GM10266 (cell line): ENCODE data around the gene GYS2.

Experiments
- DNase-seq: peaks from one replicate; pipeline ENCODE4 v3.0.0; 2012; ENCODE audit errors: extremely low spot score
- TF ChIP-seq, protein P1 (sequence below): IDR thresholded peaks from 2 replicates; pipeline ENCODE4 v1.5.1; 2012; ENCODE audit warnings: mild to moderate bottlenecking, low read depth; ENCODE audit not compliant: control insufficient read depth, insufficient read depth; ENCODE audit errors: missing control alignments

Gene GYS2

DNA sequence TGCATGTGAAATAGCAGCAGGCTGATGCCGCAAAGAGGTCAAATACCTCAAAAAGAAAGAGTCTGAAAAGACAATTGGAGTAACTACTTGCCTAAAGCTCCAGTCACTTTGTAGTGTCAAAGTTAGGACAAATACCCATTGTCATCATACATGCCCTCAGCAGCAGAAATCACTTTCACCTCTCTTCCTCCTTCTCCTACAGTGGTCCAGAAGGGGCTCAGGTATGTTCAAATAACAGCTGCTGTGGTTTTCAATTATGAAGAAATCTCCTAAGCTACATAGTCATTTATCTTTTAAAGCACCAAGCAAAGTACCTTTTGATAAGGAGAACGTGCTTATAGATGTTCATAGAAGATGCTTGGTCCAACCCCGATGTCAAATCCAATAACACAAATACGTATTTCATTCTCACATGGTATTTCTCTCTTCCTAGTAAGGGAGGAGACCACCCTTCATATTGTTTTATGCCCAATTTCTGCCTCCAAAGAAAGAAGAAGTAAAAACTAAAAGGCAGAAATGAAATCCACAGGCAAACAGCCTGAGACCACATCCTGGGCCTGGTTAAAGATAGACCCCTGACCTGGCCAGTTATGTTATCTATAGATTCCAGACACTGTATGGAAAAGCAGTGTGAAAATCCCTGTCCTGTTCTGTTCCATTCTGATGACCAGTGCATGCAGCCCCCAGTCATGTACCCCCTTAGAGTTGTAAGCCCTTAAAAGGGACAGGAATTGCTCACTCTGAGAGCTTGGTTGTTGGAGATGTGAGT lies 23.7 kb downstream of the GYS2 start:
- DNase-seq = no peak
- TF ChIP-seq, protein P1, sequence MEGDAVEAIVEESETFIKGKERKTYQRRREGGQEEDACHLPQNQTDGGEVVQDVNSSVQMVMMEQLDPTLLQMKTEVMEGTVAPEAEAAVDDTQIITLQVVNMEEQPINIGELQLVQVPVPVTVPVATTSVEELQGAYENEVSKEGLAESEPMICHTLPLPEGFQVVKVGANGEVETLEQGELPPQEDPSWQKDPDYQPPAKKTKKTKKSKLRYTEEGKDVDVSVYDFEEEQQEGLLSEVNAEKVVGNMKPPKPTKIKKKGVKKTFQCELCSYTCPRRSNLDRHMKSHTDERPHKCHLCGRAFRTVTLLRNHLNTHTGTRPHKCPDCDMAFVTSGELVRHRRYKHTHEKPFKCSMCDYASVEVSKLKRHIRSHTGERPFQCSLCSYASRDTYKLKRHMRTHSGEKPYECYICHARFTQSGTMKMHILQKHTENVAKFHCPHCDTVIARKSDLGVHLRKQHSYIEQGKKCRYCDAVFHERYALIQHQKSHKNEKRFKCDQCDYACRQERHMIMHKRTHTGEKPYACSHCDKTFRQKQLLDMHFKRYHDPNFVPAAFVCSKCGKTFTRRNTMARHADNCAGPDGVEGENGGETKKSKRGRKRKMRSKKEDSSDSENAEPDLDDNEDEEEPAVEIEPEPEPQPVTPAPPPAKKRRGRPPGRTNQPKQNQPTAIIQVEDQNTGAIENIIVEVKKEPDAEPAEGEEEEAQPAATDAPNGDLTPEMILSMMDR = no peak

GRCh38 chr12:21577516-21577915 lies 27.1 kb downstream of the GYS2 start:
- DNase-seq = no peak
- TF ChIP-seq, protein P1 = no peak

DNA sequence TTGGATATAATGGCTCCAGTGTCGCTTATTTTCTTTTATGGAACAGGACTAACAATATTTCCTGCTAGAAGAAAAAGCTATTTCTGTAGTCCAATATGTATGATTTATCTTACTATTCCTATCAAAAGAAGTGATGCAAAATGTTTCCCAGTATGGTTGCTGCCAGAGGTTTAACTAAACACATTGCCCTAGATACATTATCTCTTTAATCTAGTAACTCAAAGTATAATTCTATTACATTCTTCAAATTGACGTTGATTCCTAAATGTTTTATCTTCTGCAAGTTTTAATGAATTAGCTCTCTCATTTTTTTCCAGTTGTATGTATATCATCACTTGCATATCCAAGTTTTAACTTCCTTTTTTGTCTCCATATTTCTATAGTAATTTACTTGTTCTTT lies 28.2 kb downstream of the GYS2 start:
- TF ChIP-seq, protein P1 = no peak
- DNase-seq = no peak

DNA sequence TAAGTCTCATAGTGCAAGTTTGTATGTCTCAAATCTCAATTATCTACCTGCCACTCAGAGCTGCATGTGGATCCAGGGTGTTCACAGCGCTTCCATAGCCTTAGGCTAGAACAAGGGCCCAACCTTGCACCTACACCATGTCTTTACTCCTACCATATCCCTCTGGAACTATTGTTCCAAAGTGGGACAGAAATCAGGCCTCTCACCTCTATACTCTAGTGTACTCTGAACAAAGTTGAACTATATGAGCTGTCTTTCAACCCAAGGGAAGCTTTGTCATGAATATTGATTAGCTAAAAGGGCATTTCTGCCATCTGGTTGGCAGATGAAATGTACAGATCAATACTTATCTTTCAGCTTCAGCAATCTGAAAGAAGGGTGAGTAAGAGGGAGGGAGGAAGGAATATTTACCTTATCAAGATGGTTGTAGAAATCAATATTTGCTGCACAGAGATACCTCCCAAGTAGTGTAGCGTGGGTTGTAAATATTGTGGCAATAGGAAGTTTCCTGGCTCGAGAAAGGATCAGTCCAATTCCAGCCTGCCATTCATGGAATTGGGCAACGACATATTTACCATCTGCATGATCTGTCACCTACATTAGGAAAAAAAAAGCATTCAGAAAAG lies 30.8 kb downstream of the GYS2 start:
- TF ChIP-seq, protein P1 = no peak
- no peak for DNase-seq

GRCh38 chr12:21571046-21571445 lies 33.6 kb downstream of the GYS2 start:
- no peak for DNase-seq
- TF ChIP-seq, protein P1 = no peak

DNA sequence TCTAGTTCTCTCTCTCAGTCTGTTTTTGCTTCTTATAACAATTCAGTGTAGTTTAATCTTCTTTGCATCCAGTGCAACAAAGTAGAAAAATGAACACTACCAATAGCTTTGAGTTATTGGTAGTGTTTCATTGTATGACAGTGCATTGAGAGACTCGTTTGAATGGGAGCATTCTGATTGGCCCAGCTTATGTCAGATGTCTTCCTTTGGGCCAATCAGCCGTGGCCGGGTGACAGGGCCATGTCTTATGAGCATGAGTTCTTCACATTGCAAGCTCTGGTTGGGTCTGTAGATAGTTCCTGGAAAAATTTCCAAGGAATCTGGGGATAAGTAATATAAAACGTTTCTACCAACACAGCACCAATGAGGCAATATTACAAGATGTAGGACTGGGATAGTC lies 36.5 kb downstream of the GYS2 start:
- DNase-seq = no peak
- TF ChIP-seq, protein P1 = no peak

GRCh38 chr12:21566907-21567394 lies 37.7 kb downstream of the GYS2 start:
- TF ChIP-seq, protein P1 = no peak
- DNase-seq = no peak
